Activated naive CD4-positive, alpha-beta T cell treated with anti-CD3 and anti-CD28 coated beads, Interleukin-2, amount 50 U/mL, for 16 hours (primary cell): ENCODE results near the gene TTC33.

Experiments used
- DNase-seq: peaks from one replicate; pipeline ENCODE4 v3.0.0-alpha.2; 2020

TTC33 gene

DNA sequence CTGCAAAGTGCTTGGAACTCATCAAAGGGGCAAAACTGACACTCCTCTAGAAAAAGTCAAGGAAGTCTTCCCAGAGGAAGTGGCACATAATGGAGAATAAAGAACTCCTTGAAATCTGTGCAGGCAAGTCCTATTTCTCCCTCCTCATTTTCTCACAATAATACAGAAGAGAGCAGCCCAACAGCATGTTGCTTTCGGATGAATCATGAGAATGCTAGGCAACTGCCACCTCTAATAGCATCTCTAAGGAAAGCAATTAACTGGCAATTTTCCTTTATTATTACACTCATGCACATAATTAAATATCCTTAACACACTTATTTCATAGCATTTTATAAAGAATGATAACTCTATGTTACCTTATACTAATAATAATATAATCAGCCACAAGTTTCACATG is 198.3 kb downstream of the TTC33 start:
- DNase-seq = no peak

DNA sequence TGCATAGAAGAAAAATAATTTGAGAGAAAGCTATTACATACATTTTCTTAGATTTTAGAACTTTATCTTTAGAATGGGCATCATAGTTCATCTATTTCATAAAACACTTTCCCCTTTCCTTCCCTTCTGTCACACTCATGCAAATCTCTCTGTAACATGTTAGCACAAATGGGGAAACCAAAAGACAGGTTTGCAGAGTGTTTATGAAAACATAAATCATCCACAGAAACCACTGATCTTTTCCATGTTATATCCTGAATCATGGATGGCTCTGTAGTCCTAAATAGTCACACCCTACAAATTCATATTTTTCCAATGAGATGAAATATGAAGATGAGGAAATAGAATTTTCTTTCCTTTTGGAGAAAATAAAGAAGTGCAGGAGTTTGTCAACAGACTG is 198.9 kb downstream of the TTC33 start:
- DNase-seq = no peak

DNA sequence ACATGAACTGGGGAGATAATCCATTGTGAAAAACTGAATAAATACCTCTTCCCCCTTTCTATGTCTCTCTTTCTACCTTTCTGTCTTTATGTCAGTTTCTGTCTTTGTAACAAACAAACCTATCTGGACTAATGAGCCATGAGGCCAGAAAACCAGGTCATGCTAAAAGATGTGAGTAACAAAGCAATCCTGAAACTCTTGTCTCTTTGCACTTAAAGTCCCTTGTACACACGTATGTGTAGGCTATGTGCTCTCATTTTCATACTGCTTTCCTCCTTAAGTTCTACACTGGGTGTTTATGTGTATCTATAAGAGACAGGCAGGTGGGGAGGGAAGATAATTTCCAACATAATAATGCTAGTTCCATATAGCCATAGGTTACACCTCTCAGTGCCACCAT is 199.9 kb downstream of the TTC33 start:
- DNase-seq = no peak

DNA sequence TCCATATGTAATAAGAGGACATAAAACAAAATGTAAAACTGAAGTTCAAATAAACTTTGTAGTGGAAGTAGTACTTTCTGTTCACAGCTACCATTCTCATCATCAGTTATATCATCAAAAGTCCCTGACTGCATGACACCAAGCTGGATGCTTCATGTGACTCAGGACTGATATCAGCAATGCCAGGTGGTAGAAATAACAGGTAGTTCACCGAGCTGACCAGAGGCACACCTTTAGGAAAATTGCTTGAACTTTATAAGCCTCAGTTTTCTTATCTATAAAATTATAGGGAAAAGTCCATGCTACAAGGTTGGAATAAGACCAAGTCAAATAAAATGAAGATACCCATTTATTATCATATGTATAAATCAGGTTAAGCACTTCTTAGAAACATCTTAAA is 200.9 kb downstream of the TTC33 start:
- no peak for DNase-seq

DNA sequence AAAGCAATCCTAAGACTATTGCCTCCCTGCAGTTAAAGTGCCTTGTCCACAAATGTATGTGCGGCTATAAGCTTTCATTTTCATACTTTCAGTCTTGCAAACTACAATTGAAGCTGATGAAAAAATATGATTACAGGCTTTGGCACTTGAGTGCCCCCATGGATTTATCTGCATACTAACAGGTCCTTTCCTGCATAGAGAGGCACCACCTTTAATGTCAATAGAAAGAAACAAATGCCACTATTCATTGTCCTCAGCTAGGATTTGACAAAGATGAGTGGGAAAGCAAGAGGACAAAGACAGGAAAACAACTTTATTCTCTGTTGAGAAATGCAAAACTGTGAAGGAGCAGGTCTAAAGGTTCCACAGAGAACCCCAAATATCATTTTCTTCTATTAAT is 201.7 kb downstream of the TTC33 start:
- no peak for DNase-seq

DNA sequence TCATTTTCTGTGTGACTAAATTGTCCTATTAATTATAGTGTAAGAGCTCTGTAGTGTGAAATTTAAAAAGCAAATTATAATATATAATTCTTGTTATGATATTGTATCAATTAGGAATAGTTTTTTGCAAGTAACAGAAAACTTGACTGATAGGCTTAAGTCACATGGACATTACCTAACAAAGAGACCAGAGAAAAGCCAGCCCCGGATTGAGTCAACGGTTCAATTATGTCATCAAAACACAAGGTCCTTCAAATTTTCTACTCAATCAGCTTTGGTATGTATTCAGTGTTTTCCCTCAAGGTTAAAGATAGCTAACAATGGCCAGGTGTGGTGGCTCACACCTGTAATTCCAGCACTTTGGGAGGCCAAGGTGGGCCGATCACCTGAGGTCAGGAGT is 202.8 kb downstream of the TTC33 start:
- DNase-seq = no peak

DNA sequence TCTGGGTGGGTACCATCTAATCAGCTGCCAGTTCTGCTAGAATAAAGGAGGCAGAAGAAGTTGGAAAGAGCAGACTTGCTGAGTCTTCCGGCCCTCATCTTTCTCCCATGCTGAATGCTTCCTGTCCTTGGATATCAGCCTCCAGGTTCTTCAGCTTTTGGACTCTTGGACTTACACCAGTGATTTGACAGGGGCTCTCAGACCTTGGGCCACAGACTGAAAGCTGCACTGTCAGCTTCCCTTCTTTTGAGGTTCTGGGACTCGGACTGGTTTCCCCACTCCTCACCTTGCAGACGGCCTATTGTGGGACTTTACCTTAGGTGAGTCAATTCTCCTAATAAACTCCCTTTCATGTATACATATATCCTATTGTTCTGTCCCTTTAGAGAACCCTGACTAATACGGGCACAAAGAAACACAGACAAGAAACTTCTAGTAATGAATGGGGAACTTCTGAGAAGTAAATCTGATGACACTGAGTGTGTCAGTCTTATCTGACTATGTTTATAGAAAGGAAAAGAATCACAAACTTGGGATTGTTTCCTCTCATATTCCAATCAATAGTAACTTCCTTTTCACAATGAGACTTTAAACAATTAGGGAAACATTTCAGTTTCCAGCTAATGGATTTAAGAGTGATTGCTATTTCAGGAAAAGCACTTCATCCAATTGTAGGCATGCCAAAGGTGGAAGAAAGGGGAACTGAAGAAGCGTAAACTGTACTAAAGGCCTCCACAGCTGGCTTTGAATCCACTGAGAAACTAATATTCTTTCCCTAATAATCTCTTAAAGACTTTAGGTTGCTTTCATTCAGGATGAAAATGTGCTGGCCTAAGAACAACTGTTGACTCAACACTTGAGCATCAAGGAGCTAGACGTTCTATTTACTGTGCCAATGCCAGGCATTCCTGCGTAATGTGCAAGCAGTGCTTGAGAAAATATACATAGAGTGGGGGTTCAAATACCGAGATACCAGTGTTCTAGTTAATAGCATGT is 204.0 kb downstream of the TTC33 start:
- DNase-seq = no peak

DNA sequence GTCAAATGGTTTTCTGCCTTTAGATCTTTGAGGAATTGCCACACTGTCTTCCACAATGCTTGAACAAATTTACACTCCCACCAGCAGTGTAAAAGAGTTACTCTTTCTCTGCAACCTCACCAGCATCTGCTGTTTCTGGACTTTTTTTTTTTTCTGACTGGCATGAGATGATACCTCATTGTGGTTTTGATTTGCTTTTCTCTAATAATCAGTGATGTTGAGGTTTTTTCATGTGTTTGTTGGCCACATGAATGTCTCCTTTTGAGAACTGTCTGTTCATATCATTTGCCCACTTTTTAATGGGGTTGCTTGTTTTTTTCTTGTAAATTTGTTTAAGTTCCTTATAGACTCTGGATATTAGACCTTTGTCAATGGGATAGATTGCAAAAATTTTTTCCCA is 205.3 kb downstream of the TTC33 start:
- no peak for DNase-seq

DNA sequence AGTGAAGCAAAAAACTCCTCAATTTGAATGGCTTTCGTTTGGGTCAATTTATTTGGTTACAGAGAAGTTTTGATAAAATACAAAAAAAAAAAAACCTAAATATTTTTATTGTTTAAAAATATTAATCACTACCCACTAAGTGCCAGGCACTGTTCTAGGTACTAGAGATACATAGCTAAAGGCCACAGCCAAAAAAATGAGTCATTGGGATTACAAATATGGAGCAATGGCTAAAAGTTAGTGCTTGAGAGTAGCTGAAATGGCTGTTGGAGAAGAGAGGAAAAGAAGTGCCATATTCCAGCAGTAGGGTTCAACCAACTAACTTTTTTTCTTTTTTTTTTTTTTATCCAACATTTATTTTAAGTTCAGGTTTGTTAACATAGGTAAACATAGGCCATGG is 206.1 kb downstream of the TTC33 start:
- no peak for DNase-seq

DNA sequence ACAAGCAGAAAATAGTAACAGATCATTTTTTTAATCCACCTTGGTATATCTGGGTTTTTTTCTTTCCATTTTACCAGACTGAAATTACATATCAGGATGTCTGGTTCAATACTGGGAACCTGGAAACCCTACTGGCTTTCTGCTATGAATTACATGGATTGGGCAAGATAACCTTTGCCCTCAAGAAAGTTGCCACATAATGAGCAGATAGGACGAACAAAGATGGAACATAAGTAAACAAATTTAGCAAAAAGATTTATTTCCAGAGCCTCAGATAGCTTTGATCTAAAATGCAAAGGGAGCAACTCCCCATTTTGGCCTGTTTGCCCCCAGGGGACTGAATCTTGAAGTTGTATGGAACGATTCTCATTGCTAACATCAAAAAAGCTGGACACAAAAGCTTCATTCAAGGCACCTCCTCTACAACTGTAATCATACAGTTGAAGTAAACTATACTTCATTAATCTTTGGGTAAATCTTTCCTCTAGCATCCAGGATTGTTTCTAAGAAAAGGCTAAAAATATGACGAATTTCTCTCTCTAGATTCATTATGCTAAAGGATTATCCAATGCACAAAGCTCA is 207.7 kb downstream of the TTC33 start:
- no peak for DNase-seq

DNA sequence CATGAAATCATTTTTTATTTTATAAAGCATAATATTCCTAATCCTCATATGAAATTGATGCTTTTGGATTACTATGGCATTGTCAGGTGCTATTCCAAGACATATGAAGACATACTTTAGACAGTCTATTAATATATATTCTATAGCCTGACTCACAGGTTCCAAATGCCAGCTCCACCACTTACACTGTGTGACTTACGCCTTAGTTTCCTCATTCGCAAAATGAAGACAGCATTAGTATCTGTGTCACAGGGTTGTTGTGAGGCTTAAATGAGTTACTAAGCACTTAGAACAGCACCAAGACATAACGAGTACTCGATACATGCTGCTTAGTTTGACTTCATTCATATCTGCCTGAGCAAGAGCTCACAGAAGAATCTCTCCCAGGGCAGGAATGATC is 208.2 kb downstream of the TTC33 start:
- no peak for DNase-seq

DNA sequence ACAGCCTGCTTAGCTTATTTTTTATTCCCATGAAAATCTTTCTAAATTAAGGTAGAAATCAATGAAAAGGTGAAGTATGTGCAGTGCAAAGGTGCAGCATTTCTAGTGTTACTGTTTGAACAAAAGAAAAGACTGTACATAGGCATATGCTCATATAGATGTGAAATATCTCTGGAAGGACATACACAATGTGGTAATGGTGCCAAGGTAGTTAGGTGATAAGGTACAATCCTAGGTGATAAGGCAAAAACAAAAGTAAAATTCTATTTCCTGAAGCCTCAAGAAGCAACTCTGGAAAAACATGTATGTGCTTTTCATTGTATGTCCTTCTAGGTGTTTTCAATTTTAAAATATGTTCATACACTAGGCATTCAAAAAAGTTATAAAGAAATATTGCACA is 215.5 kb downstream of the TTC33 start:
- DNase-seq = no peak

DNA sequence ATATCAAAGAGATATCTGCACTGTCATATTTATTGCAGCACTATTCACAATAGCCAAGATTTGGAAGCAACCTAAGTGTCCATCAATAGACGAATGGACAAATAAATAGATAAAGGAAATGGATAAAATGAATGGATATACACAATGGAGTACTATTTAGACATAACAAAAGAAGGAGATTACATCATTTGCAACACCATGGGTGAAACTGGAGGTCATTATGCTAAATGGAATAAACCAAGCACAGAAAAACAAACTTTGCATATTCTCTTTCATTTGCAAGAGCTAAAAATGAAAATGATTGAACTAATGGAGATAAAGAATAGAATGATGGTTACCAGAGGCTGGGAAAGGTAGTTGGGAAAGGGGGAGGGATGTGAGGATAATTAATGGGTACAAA is 231.1 kb downstream of the TTC33 start:
- no peak for DNase-seq

DNA sequence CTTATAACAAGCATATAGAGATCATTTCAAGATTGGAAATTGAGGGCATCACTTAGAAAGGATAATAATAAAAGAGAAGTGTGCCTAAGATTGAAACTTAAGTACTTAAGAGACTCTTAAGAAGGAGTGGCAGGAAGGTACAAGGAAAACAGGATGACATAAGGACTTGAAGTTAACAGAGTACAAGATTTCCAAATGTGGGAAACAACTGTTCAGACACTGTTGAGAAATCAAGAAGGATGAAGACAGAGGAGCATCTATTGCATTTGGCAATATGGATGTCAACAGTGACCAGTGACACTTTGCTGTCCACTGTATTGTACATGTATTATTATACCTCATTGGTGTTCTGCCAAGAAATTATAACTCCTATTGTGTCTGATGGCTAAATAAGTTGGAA is 233.8 kb downstream of the TTC33 start:
- no peak for DNase-seq

DNA sequence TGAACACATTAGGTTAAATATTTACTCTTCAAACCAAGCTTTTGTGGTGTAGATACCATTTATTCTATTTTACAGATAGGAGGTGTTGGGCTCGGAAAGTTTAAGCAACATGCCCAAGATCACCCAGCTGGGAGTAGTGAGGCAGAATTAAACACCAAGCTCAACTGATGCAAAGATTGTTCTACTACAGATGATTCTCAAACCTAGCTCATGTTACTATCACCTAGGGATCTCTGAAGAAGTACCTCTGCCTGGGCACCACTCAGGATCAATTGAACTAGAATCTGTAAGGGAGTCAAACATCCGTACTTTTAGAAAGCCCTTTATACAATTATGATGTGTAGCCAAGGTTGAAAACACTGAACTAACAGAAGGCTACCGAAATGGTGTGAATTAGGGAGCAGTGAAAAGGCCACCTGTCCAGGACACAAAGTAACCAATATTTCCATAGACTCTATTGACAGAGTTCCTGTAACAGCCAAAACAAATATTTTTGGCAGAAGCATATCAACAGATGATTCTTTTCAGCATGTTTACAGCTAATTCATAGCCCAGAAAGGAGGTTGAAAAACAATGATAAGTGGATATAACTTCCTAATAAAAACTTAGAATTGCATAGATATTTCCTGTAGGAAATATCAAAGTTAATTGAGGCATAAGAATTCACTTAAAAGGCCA is 234.5 kb downstream of the TTC33 start:
- DNase-seq = no peak

DNA sequence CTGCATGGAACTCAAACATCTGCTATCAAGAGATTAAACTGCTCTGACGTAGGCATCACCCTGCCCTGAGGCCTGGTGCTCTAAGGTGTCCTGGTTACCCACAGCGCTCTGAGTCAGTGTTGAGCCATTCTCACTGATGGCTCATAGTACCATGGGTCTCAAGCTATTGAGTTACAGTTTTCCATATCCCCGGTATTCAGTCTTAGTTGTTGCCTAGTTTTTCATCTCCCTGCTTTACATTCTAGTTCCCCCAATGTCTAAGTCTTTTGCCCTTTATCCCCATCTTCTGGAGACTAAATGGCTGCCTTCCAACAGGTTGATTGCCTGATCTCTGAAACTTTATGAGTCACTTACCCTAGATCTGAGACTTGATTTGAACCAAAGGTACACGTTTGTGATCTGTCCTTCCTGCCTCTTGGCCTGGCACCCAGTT is 237.3 kb downstream of the TTC33 start:
- no peak for DNase-seq

DNA sequence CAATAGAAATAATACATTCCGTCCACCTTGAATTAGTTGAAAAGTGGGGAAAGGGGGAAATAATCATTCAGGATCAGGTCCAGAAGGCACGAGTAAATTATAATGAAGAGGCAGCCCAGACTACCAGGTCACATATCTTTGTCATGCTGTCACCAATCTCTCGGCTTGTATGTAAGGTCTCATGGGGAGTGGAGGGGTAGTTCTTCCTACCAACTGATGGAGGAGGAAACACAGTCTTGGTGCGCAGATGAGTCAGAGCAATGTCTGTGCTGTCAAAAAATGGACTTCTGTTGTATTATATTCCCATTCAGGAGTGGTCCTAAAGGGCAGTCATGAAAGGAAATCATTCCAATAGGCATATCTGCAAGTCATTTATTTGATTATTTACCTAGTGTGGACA is 240.3 kb downstream of the TTC33 start:
- no peak for DNase-seq

DNA sequence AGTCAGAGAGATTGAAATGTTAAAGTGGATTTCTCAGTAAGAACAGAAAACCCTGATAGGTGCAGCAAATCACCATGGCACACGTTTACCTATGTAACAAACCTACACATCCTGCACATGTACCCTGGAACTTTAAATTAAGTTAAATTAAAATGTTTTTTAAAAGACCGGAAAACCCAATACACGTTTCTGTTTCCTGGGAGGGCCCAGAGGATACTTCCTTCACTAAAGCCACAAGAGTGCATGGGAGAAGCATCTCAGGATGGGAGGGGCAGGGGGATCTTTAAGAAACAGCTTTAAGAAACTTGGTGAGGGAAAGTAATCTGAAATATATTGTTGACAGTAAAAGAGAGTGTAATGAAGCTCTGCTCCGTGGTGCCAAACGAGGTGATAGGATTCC is 240.8 kb downstream of the TTC33 start:
- DNase-seq = no peak

DNA sequence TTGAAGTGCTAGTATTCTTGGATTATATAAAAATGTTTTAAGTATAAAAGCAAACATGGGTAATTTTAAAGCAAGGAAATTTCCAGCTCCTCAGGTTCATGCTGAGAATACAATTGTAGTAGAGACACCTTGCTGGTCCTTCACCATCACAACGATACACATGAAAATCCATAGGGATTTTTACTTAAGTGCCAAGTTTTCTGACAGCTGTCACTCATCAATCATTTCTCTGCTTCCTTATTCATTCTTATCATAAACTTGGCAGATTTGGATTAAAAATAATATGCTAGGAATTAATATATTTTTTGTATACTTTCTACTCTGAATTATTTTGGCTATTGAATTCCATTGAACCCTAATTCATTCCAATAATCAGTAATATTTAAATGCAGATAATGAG is 244.0 kb downstream of the TTC33 start:
- DNase-seq = no peak

DNA sequence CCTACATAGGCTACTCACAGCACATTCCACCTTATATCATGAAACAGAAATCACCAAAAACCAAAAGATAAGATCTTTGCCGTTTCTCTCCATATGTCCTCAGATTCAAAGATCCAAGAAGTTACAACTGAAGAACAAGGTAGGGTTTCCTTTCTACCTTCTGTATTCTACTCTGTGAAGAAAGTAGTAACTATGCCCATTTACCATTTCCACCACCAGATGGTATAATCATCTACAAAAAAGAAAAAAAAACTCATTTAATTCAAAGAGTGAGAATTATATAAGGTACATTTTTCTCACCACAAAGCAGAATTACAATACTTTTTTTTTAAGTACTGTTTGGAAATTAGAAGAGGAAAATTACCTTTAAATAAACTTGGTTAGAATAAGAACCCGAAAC is 248.7 kb downstream of the TTC33 start:
- DNase-seq = no peak

DNA sequence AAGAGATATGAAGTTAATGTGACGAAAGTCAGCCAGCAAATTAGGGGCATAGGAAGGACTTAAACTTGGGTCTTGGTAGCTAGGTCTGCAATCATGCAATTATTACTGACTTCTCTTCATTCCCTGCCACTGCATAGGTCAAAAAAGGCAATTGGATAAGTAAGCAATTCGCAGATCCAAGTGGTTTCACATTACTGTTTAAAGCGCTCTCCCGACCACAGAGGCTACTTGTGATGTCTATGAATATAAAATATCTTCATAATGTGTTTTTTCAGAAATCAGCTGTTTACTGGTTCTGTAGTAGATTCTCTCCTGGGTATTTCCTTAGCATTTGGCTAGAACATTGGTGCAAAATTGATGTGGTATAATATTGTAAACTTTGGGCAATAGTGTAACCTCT is 250.7 kb downstream of the TTC33 start:
- DNase-seq = no peak

DNA sequence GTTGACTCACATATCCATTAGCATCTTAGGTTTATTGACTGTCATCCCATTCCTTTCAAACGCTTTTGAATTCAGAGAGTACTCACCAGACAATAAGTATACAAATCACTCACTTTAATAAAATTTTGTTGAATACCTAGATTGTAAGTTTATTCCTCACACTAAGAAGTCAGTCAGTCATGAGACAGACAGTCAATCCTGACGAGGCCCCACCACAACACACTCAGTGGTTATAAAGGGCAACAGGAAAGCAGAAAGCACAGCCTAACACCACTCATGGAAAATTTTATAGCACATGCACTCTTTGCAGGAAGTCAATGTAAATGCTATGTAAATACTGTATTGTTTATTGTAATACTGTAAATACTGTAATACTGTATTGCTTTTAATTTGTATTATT is 252.3 kb downstream of the TTC33 start:
- DNase-seq = peak; percentile 29

DNA sequence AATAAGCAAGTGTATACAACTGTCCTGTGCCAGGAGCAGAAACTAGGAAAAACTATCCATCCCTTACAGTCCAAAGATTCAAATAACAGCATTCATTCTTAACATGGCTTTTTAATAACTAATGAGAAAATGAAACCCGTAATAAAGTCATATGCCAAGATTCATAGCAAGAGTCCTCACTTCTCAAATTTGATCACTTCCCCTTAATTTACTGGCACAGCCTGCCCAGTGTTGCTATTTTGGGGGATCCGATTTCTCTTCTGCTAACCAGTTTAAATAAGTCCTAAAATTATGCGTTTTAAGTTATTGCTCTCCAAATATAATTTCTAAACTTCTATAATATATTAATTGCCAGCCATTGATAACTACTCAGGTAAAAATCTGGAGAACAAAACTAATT is 253.0 kb downstream of the TTC33 start:
- no peak for DNase-seq
